Astrocyte of the spinal cord (primary cell): Measurements from ENCODE around the gene IGFBP5.

Experiments
- DNase-seq: peaks from one replicate; pipeline ENCODE4 v3.0.0; 2011; ENCODE audit warnings: low read depth, low spot score
- H3K4me3 ChIP-seq: 2 replicates; pipeline ENCODE4 v1.5.1; 2011; ENCODE audit warnings: low read depth, mild to moderate bottlenecking, low read length, moderate library complexity
- CTCF ChIP-seq: IDR thresholded peaks from 2 replicates; pipeline ENCODE4 v1.5.1; 2012; ENCODE audit warnings: low read depth, mild to moderate bottlenecking, low read length, inconsistent platforms
- in situ Hi-C: cut with HindIII; loops from 2 replicates; pipeline ENCODE4 v1.10.0; 2017; ENCODE audit warnings: low sequenced_read_pairs

The IGFBP5 gene

DNA sequence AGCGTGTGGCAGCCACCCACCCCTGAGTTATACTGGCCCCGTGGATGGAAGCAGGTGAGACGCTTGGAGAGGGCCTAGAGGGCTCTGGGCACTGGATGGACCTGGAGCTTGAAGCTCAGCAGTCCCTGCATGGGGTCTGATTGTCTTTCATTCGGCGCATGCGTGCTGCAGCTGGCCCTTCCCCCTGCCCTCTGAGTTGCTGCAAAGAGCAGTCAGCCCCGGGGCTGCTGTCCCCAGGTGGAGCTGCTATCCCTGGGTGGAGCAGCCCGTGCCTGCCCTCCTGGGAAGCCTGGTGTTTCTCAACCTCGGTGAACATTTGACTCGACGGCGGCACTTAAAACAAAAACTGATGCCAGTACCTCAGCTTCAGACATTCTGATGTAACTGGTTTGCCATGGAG is 29.6 kb downstream of the IGFBP5 start:
- in situ Hi-C loops = no loop called here
- no peak for TF ChIP-seq CTCF
- no peak for DNase-seq
- no peak overlapping the region for H3K4me3 ChIP-seq

GRCh38 chr2:216665242-216665641 is 30.1 kb downstream of the IGFBP5 start:
- no peak overlapping the region for H3K4me3 ChIP-seq
- no peak for TF ChIP-seq CTCF
- DNase-seq = no peak
- in situ Hi-C loops = no loop called here

DNA sequence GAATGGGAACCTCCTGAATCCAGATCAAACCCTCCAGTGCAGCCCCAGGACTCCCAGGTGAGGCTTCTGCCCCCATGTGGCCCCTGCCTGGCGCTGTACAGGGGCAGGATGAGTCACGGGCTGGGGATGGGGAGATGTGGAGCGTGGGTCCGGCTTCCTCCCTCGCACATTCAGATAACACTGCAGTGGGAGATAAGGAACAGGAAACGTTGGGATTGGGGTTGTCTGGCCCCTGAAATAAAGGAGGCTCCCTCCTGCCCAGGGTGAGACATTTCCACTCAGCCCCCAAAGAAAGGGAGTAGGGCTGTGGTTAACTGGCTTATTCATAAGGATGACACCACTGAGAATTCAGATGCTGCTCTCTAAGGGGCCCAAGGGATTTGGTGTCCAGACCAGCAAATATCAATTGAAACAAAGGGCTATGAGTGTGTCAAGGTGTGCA is 30.7 kb downstream of the IGFBP5 start:
- no peak for DNase-seq
- in situ Hi-C loops = no loop called here
- TF ChIP-seq CTCF = peak; percentile 35
- no peak overlapping the region for H3K4me3 ChIP-seq

DNA sequence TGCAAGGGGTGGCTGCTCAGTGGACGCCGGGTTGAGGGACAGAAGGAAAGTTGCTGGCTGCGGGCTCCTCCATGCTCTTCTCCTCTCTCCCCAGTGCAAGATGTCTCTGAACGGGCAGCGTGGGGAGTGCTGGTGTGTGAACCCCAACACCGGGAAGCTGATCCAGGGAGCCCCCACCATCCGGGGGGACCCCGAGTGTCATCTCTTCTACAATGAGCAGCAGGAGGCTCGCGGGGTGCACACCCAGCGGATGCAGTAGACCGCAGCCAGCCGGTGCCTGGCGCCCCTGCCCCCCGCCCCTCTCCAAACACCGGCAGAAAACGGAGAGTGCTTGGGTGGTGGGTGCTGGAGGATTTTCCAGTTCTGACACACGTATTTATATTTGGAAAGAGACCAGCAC is 31.5 kb downstream of the IGFBP5 start:
- H3K4me3 ChIP-seq = no peak overlapping the region
- TF ChIP-seq CTCF = no peak
- in situ Hi-C loops = no loop called here
- DNase-seq = no peak

- in situ Hi-C loops = no loop called here
- no peak overlapping the region for H3K4me3 ChIP-seq
- no peak for TF ChIP-seq CTCF
- no peak for DNase-seq
Measured at GRCh38 chr2:216663106-216663505, 32.2 kb downstream of the IGFBP5 start.

GRCh38 chr2:216661639-216662375 is 33.5 kb downstream of the IGFBP5 start:
- H3K4me3 ChIP-seq = no peak overlapping the region
- no peak for DNase-seq
- in situ Hi-C loops = no loop called here
- TF ChIP-seq CTCF = peak; percentile 24
